SH-SY5Y (cell line): ENCODE measurements around the gene PORCN.

Source experiments
- GATA2 ChIP-seq: IDR thresholded peaks from 2 replicates; pipeline ENCODE4 v1.6.1; 2011; ENCODE audit warnings: mild to moderate bottlenecking, low read depth, low read length
- GATA3 ChIP-seq: IDR thresholded peaks from 2 replicates; pipeline ENCODE4 v1.6.1; 2011; ENCODE audit warnings: low read depth, mild to moderate bottlenecking, low read length, moderate library complexity

Gene PORCN

DNA sequence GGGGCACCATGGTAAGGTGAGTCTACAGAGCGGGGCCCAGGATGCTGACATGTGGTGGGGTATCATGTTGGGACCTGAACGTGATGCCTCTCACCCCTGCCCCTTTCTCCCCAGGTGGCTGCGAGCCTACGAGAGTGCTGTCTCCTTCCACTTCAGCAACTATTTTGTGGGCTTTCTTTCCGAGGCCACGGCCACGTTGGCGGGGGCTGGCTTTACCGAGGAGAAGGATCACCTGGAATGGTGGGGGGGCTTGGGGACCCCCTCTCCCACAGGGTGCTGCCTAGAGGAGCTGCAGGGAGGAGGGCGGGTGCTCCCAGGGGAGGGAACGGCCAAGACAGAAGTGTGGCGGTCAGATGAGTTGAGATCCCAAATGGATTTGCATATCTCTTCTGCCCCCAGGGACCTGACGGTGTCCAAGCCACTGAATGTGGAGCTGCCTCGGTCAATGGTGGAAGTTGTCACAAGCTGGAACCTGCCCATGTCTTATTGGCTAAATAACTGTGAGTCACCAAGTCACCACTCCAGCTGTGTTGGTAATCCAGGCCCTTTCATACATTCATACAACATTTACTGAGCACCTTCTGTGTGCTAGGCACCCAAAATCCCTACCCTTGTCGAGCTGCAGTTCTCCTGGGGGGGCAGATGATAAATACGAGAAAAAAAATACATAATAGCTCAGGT is 5.5 kb downstream of the PORCN start:
- TF ChIP-seq GATA2 (no peak), GATA3 (no peak)

- TF ChIP-seq GATA2 (no peak), GATA3 (no peak)
Observed at GRCh38 chrX:48514868-48515460, 6.2 kb downstream of the PORCN start.

- TF ChIP-seq GATA3 (no peak), GATA2 (no peak)
Observed at GRCh38 chrX:48515842-48516241, 7.0 kb downstream of the PORCN start.

DNA sequence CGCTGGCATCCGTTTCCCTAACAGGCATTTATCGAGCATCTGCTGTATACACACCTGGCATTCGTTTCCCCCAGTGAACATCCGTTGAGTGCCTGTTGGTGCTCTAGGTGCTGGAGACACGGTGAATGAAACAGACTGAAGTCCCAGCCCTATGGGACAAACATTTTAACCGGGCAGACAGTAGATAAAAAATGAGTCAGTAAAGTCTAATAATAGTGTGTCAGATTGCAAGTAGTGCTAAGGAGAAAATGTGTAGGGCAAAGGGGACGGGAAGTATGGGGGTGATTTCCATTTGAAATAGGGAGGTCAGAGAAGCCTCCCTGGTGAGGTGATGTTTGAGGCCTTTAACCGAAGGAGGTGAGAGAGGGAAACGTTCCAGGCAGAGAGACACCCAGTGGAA is 7.5 kb downstream of the PORCN start:
- TF ChIP-seq GATA3 (no peak), GATA2 (no peak)

GRCh38 chrX:48516987-48517386 is 8.2 kb downstream of the PORCN start:
- TF ChIP-seq GATA3, result no peak
- no peak for TF ChIP-seq GATA2

DNA sequence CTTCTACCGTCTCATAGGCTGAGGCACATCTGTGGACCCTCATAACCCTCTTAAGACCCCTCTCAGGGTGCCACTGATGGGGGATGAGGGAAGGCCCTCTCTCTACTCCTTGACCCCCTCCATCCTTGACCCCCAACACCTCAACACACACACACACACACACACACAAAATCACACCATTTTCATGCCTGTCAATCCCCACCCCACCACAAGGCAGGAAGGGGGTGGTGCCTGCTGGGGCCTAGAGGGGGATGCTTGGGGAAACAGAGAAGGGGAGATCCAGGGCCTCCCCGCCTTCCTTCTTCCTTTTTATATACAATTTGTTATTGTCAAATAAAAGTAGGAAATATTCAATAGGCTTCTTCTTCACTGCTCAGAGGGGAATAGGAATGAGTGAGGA is 11.7 kb downstream of the PORCN start:
- TF ChIP-seq GATA2 (no peak), GATA3 (no peak)

GRCh38 chrX:48520976-48521352 is 12.2 kb downstream of the PORCN start:
- no peak for TF ChIP-seq GATA2
- no peak for TF ChIP-seq GATA3

DNA sequence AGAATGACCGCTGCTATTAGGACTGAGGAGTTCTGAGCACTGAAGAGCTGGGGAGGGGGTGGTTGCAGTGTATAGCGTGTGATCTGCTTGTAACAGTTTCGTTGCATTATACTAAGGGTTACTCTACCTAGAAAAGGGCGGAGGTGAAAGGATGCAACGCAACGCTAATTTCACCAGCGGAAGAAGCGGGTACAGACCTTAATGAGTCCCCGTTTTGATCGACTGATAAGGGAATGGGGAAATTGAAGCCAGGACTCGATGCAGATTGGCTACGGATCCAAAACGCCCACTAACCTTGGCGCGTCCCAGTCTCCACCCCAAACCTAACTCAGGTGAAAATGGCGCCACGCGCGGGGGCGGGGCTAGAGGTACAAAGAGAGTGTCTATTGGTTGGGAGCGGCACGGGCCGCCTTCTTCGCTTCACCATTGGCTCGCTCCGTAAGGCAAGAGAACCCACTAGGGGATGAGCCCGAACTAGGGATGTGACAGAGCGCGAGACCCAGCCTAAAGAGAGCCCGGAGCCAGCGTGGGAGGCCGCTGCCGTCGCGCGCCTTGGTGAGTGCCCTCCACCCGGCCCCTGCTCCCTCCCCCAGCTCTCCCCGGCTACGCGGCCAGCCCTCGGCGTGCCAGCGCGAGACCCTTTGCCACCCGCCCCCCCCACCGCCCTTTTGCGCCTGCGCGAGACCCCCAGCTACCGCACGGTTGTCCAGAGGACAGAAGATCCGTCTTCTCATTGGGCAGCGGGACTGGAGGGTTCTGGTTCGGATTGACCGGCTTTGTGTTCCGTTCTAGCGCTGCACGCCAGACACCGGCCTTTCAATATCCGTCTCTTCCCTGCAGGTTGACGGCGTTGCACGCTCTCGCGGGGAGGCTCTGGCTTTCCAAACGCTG is 12.8 kb downstream of the PORCN start, which contains the start of gene EBP:
EBP (plus strand) TSS at position 456 of the 891 bp plus-strand sequence. CDS start 1,964 bp downstream, outside the sequence.
- TF ChIP-seq GATA3, result peak; percentile 50; the same call in 1 of the 2 replicates
- peak; percentile 86 for TF ChIP-seq GATA2

- no peak for TF ChIP-seq GATA3
- TF ChIP-seq GATA2, result no peak
Observed at GRCh38 chrX:48522291-48522690, 13.5 kb downstream of the PORCN start.

DNA sequence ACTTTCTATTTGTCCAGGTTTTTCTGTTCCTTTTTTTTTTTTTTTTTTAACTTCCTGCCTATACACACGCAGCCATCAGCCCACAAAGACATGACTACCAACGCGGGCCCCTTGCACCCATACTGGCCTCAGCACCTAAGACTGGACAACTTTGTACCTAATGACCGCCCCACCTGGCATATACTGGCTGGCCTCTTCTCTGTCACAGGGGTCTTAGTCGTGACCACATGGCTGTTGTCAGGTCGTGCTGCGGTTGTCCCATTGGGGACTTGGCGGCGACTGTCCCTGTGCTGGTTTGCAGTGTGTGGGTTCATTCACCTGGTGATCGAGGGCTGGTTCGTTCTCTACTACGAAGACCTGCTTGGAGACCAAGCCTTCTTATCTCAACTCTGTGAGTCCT is 14.9 kb downstream of the PORCN start:
- no peak for TF ChIP-seq GATA2
- no peak for TF ChIP-seq GATA3

DNA sequence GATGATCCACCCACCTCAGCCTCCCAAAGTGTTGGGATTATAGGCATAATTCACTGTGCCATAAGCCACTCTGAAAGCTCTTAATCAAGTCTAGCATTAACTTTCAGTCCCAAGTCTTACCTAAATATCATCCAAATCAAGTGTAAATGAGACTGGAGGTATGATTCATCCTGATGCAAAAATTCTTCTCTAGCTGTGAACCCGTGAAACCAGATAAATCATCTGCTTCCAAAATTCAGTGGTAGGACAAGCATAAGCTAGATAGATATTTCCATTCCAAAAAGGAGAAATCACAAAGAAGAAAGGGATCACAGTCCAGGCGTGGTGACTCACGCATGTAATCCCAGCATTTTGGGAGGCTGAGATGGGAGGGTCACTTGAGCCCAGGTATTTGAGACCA is 21.9 kb downstream of the PORCN start:
- TF ChIP-seq GATA2, result no peak

DNA sequence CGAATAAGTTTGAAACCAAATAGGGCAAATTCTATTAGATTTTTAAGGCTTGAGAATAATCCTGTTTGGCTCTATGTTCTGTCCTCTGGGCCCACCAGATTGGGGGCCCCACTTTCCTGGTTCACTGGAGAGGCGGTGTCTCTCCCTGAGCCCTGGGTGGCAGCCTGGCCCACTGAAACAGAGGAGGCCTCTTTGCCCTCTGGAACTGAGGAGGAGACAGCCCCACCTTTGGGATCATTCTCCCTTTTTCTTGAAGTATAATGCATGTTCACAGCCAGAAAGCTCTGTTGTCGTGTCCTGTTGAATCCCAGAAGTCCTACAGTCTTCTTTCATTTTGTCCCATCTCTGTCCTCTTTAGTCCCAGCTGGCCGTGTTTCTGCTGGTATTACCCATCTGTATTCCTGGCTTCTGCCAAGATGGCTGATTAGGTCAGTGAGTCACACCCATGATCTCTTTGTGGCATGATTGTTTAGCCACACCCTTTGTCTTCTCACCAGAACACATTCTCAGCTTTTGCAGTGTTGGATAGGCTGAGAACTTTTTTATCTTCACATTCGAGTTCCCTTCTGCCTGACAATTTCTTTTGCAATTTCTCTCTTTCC is 22.7 kb downstream of the PORCN start:
- TF ChIP-seq GATA2, result no peak
- TF ChIP-seq GATA3, result no peak

DNA sequence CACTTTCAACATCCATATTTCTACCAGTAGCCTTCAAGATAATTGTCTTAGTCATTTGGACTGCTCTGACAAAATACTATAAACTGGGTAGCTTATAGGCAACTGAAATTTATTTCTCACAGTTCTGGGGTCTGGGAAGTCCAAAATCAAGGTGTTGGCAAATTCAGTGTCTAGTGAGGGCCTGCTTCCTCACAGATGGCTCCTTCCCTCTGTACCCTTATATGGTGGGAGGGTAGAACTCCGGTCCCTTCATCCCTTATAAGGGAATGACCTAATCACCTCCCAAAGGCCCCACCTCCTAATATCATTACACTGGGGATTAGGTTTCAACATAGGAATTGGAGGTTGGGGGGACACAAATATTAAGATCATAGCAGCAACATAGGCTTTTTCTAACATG is 23.4 kb downstream of the PORCN start:
- TF ChIP-seq GATA3 (no peak), GATA2 (no peak)

- TF ChIP-seq GATA2 (no peak), GATA3 (no peak)
Observed at GRCh38 chrX:48533165-48533564, 24.4 kb downstream of the PORCN start.
